SU-DHL-6 (cell line): ENCODE data around the gene ABCC4.

Source experiments
- H2AFZ ChIP-seq: fragments of 200-600 bp; sonication (generic); 2 replicates; pipeline ENCODE4 v1.6.1; 2014; ENCODE audit warnings: low read depth, mild to moderate bottlenecking, moderate library complexity, mixed read lengths, antibody characterized with exemption, low read length; ENCODE audit not compliant: severe bottlenecking
- H3F3A ChIP-seq: fragments of 200-600 bp; shearing (Covaris generic); 2 replicates; pipeline ENCODE4 v1.6.0; 2016; ENCODE audit warnings: antibody characterized with exemption, mild to moderate bottlenecking; ENCODE audit not compliant: insufficient read depth
- H3K27ac ChIP-seq: fragments of 200-600 bp; sonication (generic); 2 replicates; pipeline ENCODE4 v1.5.1; 2016; ENCODE audit warnings: low read depth, mild to moderate bottlenecking, low read length, moderate library complexity, mixed read lengths
- H3K27me3 ChIP-seq: fragments of 200-600 bp; sonication (generic), shearing (Covaris generic); 2 replicates; pipeline ENCODE4 v1.6.0; 2014; ENCODE audit warnings: mild to moderate bottlenecking, low read length
- H3K36me3 ChIP-seq: fragments of 200-600 bp; sonication (generic); 2 replicates; pipeline ENCODE4 v1.6.1; 2014; ENCODE audit warnings: mild to moderate bottlenecking, low read length, mixed read lengths
- H3K4me2 ChIP-seq: fragments of 300-600, 200-600 bp; shearing (Covaris generic), sonication (generic); 2 replicates; pipeline ENCODE4 v1.6.0; 2014; ENCODE audit warnings: low read length, low read depth, mild to moderate bottlenecking; ENCODE audit not compliant: poor library complexity, severe bottlenecking
- H3K4me3 ChIP-seq: fragments of 200-600 bp; sonication (generic); 2 replicates; pipeline ENCODE4 v1.5.1; 2014; ENCODE audit warnings: antibody characterized with exemption, low read length, mild to moderate bottlenecking, mixed read lengths; ENCODE audit not compliant: insufficient read depth, poor library complexity, severe bottlenecking
- H3K79me2 ChIP-seq: fragments of 200-600 bp; sonication (generic); 2 replicates; pipeline ENCODE4 v1.6.1; 2014; ENCODE audit warnings: mild to moderate bottlenecking, low read length, moderate library complexity; ENCODE audit not compliant: insufficient read depth
- H3K9ac ChIP-seq: fragments of 200-600 bp; sonication (generic); 2 replicates; pipeline ENCODE4 v1.7.0; 2014; ENCODE audit warnings: mild to moderate bottlenecking, low read length
- H3K9me2 ChIP-seq: fragments of 200-600 bp; sonication (generic); replicated peaks from 2 replicates; pipeline ENCODE4 v1.6.1; 2014; ENCODE audit warnings: low read length; ENCODE audit not compliant: insufficient read depth
- H3K9me3 ChIP-seq: fragments of 200-600 bp; sonication (generic); 2 replicates; pipeline ENCODE4 v1.6.1; 2014; ENCODE audit warnings: low read length, mixed read lengths; ENCODE audit not compliant: insufficient read depth
- H4K20me1 ChIP-seq: fragments of 200-600 bp; sonication (generic); 2 replicates; pipeline ENCODE4 v1.6.1; 2014; ENCODE audit warnings: low read depth, mild to moderate bottlenecking, antibody characterized with exemption, low read length, moderate library complexity, mixed read lengths
- EZH2phosphoT487 ChIP-seq: fragments of 200-600 bp; sonication (generic), shearing (Covaris generic); conservative IDR thresholded peaks from 2 replicates; pipeline ENCODE4 v1.6.1; 2018; ENCODE audit warnings: mild to moderate bottlenecking, antibody characterized with exemption, low read length, moderate library complexity, mixed read lengths
- TF ChIP-seq, protein P1 (sequence below): fragments of 200-600 bp; sonication (generic); IDR thresholded peaks from one replicate; pipeline ENCODE4 v1.5.1; 2017; ENCODE audit warnings: antibody characterized with exemption, mild to moderate bottlenecking, low read length, moderate library complexity; ENCODE audit not compliant: insufficient read depth, poor library complexity, severe bottlenecking

Gene ABCC4

DNA sequence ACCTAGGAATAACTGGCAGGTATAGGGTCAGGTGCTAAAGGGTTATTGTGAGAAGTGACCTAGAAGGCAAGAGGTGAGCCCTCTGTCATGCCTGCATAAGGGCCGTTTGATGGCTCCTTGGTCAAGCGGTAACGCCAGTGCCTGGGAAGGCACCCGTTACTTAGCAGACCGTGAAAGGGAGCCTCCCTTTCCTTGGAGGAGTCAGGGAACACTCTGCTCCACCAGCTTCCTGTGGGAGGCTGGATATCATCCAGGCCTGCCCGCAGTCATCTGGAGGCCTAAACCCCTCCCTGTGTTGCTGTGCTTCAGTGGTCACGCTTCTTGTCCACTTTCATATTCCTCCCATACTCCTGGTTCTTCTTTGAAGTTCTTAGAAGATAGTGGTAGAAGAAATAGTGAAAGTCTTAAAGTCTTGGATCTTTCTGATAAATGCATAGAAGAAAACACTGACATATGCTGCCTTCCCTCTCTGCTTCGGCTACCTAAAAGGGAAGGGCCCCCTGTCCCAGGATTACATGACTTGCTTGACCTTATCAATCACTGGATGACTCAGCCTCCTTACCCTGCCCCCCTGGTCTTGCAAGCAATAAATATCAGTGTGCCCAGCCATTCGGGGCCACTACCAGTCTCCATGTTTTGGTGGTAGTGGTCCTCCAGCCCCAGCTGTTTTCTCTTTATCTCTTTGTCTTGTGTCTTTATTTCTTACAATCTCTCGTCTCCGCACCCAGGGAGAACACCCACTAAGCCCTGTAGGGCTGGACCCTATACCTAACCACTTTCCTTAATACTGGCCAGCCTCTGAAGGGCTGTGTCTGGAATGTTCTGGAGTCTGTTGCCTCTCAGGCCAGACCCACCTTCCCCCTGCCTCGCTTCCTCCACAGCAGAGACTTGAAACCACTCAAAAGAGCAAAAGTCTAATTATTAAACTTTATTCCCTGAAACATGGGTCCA is 16.1 kb upstream of the ABCC4 start:
- no peaks in the 10 kb centered on the region for H3F3A ChIP-seq
- no peaks in the 10 kb centered on the region for H3K9me3 ChIP-seq
- no peak overlapping the region for H3K4me3 ChIP-seq
- H3K9me2 ChIP-seq = no peaks in the 10 kb centered on the region
- TF ChIP-seq EZH2phosphoT487 = no peak
- TF ChIP-seq, protein P1, sequence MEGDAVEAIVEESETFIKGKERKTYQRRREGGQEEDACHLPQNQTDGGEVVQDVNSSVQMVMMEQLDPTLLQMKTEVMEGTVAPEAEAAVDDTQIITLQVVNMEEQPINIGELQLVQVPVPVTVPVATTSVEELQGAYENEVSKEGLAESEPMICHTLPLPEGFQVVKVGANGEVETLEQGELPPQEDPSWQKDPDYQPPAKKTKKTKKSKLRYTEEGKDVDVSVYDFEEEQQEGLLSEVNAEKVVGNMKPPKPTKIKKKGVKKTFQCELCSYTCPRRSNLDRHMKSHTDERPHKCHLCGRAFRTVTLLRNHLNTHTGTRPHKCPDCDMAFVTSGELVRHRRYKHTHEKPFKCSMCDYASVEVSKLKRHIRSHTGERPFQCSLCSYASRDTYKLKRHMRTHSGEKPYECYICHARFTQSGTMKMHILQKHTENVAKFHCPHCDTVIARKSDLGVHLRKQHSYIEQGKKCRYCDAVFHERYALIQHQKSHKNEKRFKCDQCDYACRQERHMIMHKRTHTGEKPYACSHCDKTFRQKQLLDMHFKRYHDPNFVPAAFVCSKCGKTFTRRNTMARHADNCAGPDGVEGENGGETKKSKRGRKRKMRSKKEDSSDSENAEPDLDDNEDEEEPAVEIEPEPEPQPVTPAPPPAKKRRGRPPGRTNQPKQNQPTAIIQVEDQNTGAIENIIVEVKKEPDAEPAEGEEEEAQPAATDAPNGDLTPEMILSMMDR = no peak
- no peak overlapping the region for H3K9ac ChIP-seq
- H2AFZ ChIP-seq = no peak overlapping the region
- H3K27me3 ChIP-seq = no peaks in the 10 kb centered on the region
- H3K4me2 ChIP-seq = no peak overlapping the region
- H4K20me1 ChIP-seq = no peaks in the 10 kb centered on the region
- H3K27ac ChIP-seq = no peak overlapping the region
- no peaks in the 10 kb centered on the region for H3K79me2 ChIP-seq
- H3K36me3 ChIP-seq = no peaks in the 10 kb centered on the region

DNA sequence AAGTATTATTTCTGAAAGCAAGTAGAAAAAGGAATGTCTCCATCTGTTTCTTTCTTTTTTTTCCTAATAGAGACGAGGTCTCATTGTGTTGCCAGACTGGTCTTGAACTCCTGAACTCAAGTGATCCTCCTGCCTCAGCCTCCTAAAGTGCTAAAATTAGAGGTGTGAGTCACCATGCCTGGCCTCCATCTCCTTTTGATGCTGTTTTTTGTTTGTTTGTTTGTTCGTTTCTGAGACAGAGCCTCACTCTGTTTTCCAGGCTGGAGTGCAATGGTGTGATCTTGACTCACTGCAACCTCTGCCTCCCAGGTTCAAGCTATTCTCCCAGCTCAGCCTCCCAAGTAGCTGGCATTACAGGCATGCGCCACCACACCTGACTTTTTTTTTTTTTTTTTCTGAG is 14.5 kb upstream of the ABCC4 start:
- Histone ChIP-seq H3K27me3 (no peaks in the 10 kb centered on the region), H3K4me3 (no peak overlapping the region), H3K4me2 (no peak overlapping the region), H3K9ac (no peak overlapping the region), H3F3A (no peaks in the 10 kb centered on the region), H3K27ac (no peak overlapping the region), H3K9me2 (no peaks in the 10 kb centered on the region), H2AFZ (no peak overlapping the region), H3K9me3 (no peaks in the 10 kb centered on the region), H3K79me2 (no peaks in the 10 kb centered on the region), H3K36me3 (no peaks in the 10 kb centered on the region), H4K20me1 (no peaks in the 10 kb centered on the region)
- TF ChIP-seq, protein P1 = no peak
- TF ChIP-seq EZH2phosphoT487 = no peak

DNA sequence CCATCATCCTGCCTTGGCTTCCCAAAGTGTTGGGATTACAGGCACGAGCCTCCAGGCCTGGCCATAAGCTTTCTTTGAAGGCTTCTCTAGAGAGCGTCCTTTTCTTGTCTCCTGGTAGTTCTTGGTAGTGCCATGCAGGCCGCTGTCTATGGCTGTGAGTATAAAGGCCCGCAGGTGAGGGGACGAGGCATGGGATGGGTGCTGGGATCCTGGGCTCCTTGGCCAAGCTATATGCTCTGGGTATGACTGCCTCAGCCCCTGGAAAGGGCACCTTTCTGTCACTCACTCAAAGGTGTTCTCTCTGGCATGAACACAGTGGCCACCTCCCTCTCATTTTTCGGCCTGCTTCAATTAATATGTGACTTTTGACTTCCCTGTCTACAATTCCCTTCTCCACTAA is 6.3 kb upstream of the ABCC4 start:
- Histone ChIP-seq H4K20me1 (no peaks in the 10 kb centered on the region), H3F3A (peaks cover 1% of the 10 kb centered on the region; the same call in 1 of the 2 replicates), H3K79me2 (no peaks in the 10 kb centered on the region), H3K9ac (no peak overlapping the region), H2AFZ (no peak overlapping the region), H3K27me3 (no peaks in the 10 kb centered on the region), H3K36me3 (no peaks in the 10 kb centered on the region), H3K27ac (no peak overlapping the region), H3K9me2 (no peaks in the 10 kb centered on the region), H3K9me3 (no peaks in the 10 kb centered on the region), H3K4me3 (no peak overlapping the region), H3K4me2 (no peak overlapping the region)
- TF ChIP-seq, protein P1 = no peak
- no peak for TF ChIP-seq EZH2phosphoT487
